Measurements from ENCODE around the gene SHC1.

Gene SHC1

GRCh38 chr1:155017041-155017945 lies 46.7 kb upstream of the SHC1 start:
- H3K4me1 ChIP-seq: peaks cover 21% of the 10 kb centered on the region
- H3K4me3 ChIP-seq (ENCODE audit: low read depth, low read length): peak overlapping the region; percentile 51
- no peaks in the 10 kb centered on the region for H3K27me3 ChIP-seq
- no peaks in the 10 kb centered on the region for H3K9me3 ChIP-seq
- DNase-seq: peak; percentile 94
- TF ChIP-seq, protein P1, sequence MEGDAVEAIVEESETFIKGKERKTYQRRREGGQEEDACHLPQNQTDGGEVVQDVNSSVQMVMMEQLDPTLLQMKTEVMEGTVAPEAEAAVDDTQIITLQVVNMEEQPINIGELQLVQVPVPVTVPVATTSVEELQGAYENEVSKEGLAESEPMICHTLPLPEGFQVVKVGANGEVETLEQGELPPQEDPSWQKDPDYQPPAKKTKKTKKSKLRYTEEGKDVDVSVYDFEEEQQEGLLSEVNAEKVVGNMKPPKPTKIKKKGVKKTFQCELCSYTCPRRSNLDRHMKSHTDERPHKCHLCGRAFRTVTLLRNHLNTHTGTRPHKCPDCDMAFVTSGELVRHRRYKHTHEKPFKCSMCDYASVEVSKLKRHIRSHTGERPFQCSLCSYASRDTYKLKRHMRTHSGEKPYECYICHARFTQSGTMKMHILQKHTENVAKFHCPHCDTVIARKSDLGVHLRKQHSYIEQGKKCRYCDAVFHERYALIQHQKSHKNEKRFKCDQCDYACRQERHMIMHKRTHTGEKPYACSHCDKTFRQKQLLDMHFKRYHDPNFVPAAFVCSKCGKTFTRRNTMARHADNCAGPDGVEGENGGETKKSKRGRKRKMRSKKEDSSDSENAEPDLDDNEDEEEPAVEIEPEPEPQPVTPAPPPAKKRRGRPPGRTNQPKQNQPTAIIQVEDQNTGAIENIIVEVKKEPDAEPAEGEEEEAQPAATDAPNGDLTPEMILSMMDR (IDR thresholded peaks at IDR 0.05; ENCODE audit: low read depth, low read length): peak; percentile 99
- H3K36me3 ChIP-seq: peaks cover 17% of the 10 kb centered on the region

DNA sequence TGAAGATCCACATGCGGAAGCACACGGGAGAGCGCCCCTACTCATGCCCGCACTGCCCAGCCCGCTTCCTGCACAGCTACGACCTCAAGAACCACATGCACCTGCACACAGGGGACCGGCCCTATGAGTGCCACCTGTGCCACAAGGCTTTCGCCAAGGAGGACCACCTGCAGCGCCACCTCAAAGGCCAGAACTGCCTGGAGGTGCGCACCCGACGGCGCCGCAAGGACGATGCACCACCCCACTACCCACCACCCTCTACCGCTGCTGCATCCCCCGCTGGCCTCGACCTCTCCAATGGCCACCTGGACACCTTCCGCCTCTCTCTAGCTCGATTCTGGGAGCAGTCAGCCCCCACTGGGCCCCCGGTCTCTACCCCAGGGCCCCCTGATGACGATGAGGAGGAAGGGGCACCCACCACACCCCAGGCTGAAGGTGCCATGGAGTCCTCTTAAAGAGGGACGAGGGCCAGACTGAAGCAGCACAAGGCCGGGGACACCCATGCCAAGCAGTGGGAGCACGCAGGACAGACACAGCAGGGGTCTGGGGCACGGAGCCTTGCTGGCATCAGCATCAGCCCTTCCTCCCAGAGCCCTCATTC lies 45.8 kb upstream of the SHC1 start:
- Histone ChIP-seq H3K9me3 (no peaks in the 10 kb centered on the region), H3K27me3 (no peaks in the 10 kb centered on the region), H3K4me1 (peaks cover 29% of the 10 kb centered on the region), H3K4me3 (ENCODE audit: low read depth, low read length) (no peak overlapping the region), H3K36me3 (peaks cover 17% of the 10 kb centered on the region)
- DNase-seq: no peak
- TF ChIP-seq, protein P1 (IDR thresholded peaks at IDR 0.05; ENCODE audit: low read depth, low read length): no peak

- peaks cover 34% of the 10 kb centered on the region for H3K4me1 ChIP-seq
- no peak for DNase-seq
- H3K36me3 ChIP-seq: peaks cover 17% of the 10 kb centered on the region
- TF ChIP-seq, protein P1 (IDR thresholded peaks at IDR 0.05; ENCODE audit: low read depth, low read length): no peak
- no peak overlapping the region for H3K4me3 ChIP-seq (ENCODE audit: low read depth, low read length)
- H3K27me3 ChIP-seq: no peaks in the 10 kb centered on the region
- H3K9me3 ChIP-seq: no peaks in the 10 kb centered on the region
Measured at GRCh38 chr1:155015527-155016230, 45.1 kb upstream of the SHC1 start.

DNA sequence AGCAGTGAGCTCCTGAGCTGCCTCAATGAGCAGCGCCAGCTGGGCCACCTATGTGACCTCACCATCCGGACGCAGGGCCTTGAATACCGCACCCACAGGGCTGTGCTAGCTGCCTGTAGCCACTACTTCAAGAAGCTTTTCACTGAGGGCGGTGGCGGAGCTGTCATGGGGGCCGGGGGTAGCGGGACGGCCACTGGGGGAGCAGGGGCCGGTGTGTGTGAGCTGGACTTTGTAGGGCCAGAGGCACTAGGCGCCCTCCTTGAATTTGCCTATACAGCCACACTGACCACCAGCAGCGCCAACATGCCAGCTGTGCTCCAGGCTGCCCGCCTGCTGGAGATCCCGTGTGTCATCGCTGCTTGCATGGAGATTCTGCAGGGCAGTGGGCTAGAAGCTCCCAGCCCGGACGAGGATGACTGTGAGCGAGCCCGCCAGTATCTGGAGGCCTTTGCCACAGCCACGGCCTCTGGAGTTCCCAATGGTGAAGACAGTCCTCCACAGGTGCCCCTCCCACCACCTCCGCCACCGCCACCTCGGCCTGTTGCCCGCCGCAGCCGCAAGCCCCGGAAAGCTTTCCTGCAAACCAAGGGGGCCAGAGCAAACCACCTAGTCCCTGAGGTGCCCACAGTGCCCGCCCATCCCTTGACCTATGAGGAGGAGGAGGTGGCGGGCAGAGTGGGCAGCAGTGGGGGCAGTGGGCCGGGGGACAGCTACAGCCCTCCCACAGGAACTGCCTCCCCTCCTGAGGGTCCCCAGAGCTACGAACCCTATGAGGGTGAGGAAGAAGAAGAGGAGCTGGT lies 44.4 kb upstream of the SHC1 start:
- peaks cover 34% of the 10 kb centered on the region for H3K4me1 ChIP-seq
- TF ChIP-seq, protein P1 (IDR thresholded peaks at IDR 0.05; ENCODE audit: low read depth, low read length): no peak
- no peaks in the 10 kb centered on the region for H3K27me3 ChIP-seq
- peaks cover 17% of the 10 kb centered on the region for H3K36me3 ChIP-seq
- H3K9me3 ChIP-seq: no peaks in the 10 kb centered on the region
- no peak overlapping the region for H3K4me3 ChIP-seq (ENCODE audit: low read depth, low read length)
- DNase-seq: no peak

- no peaks in the 10 kb centered on the region for H3K9me3 ChIP-seq
- DNase-seq: no peak
- TF ChIP-seq, protein P1 (IDR thresholded peaks at IDR 0.05; ENCODE audit: low read depth, low read length): no peak
- no peaks in the 10 kb centered on the region for H3K27me3 ChIP-seq
- peaks cover 34% of the 10 kb centered on the region for H3K4me1 ChIP-seq
- peaks cover 17% of the 10 kb centered on the region for H3K36me3 ChIP-seq
- no peak overlapping the region for H3K4me3 ChIP-seq (ENCODE audit: low read depth, low read length)
Measured at GRCh38 chr1:155013632-155014031, 43.1 kb upstream of the SHC1 start.
